Bronchial epithelial cell (primary cell): ENCODE results near the gene CAPS2. TPM values are rescaled to one million over a fixed set of nuclear protein-coding genes. Genes with fewer than 3 reads are reported as not detected.
A peak's percentile ranks its signal among the peaks of the same experiment; 100 is the strongest.

Source experiments
- DNase-seq: peaks from one replicate; pipeline ENCODE4 v3.0.0-alpha.2; 2010; ENCODE audit warnings: low read depth
- FAIRE-seq: peaks from 2 replicates; lab custom pipeline; 2011; peaks lifted over from hg19 to GRCh38; lab: Jason Lieb, UNC
- H3K27me3 ChIP-seq: 2 replicates; pipeline ENCODE4 v1.5.1; 2011; ENCODE audit warnings: low read length; ENCODE audit not compliant: control insufficient read depth, insufficient read depth
- H3K36me3 ChIP-seq: 2 replicates; pipeline ENCODE4 v1.5.1; 2011; ENCODE audit warnings: low read length; ENCODE audit not compliant: control insufficient read depth, insufficient read depth
- H3K4me3 ChIP-seq: 2 replicates; pipeline ENCODE4 v1.5.1; 2011; ENCODE audit warnings: mild to moderate bottlenecking, low read depth, low read length, control low read depth
- CTCF ChIP-seq: IDR thresholded peaks from 2 replicates; pipeline ENCODE4 v1.5.1; 2011; ENCODE audit warnings: mild to moderate bottlenecking, moderate library complexity, low read length, control low read depth, inconsistent platforms; ENCODE audit not compliant: insufficient read depth, severe bottlenecking
- total RNA-seq: library from RNA; depleted of rRNA; stranded (reverse); fragments of >200 nt; gene quantifications from 2 replicates; pipeline ENCODE4 v1.2.1, GENCODE V29; 2014

Gene CAPS2
- total RNA-seq, 1 donor from 2014 or later: 1.1 TPM

- TF ChIP-seq CTCF: no peak
- Histone ChIP-seq H3K27me3 (no peaks in the 10 kb centered on the region), H3K4me3 (no peak overlapping the region), H3K36me3 (no peaks in the 10 kb centered on the region)
- DNase-seq (no peak), FAIRE-seq (no peak)
Measured at GRCh38 chr12:75341873-75342272, 11.7 kb upstream of the CAPS2 start.

GRCh38 chr12:75337905-75338304 is 7.8 kb upstream of the CAPS2 start:
- no peak for FAIRE-seq
- H3K36me3 ChIP-seq: no peaks in the 10 kb centered on the region
- no peak for TF ChIP-seq CTCF
- no peaks in the 10 kb centered on the region for H3K27me3 ChIP-seq
- DNase-seq: no peak
- H3K4me3 ChIP-seq: no peak overlapping the region

- H3K27me3 ChIP-seq: no peaks in the 10 kb centered on the region
- H3K4me3 ChIP-seq: peak within 1 kb of the TSS; percentile 38
- H3K36me3 ChIP-seq: no peaks in the 10 kb centered on the region
- no peak for FAIRE-seq
- TF ChIP-seq CTCF: peak; percentile 95
- DNase-seq: peak; percentile 78
Measured at GRCh38 chr12:75334384-75335030, 4.4 kb upstream of the CAPS2 start, which contains the start of gene GLIPR1L1. TSS of gene GLIPR1L1 (plus strand) at chr12:75334670. CDS start at chr12:75334729, 59 bp downstream.

GRCh38 chr12:75327642-75328041 is 2.5 kb downstream of the CAPS2 start:
- FAIRE-seq (no peak), DNase-seq (no peak)
- Histone ChIP-seq H3K4me3 (no peak overlapping the region), H3K36me3 (no peaks in the 10 kb centered on the region), H3K27me3 (no peaks in the 10 kb centered on the region)
- no peak for TF ChIP-seq CTCF

DNA sequence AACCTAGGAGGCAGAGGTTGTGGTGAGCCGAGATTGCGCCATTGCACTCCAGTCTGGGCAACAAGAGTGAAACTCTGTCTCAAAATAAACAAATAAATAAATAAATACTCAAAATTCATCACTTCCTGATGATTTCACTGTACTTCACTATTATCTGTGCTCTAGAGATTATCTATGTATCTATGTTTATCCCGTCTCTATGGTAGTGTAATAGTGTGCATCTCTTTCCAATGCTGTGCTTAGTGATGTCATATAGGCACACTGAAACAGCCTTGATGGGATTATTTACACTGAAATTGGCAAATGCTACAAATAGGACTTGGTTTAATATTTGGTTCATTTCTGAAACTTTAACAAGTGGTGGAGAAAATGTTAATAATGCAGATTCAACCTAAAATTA is 6.5 kb downstream of the CAPS2 start:
- peak; percentile 13 for DNase-seq
- no peak for TF ChIP-seq CTCF
- H3K36me3 ChIP-seq: no peaks in the 10 kb centered on the region
- no peak for FAIRE-seq
- H3K27me3 ChIP-seq: no peaks in the 10 kb centered on the region
- no peak overlapping the region for H3K4me3 ChIP-seq

DNA sequence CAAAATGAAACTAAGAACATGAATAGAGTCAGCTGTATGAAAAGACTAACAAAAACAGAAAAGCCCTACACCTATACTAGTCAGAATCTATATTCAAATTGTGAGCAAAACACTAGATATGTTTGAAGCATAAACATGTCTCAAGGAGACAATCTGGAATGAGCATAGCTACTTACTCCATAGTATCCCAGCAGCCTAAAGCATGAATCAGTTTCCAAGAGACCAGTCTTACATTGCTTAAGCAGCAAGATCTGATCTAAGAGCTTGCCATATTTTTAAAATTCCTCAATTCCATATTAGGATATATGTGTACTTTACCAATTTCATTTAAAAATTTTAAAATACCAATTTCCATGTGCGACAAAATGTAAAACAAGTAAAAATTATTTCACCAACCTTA is 7.7 kb downstream of the CAPS2 start:
- Histone ChIP-seq H3K4me3 (no peak overlapping the region), H3K27me3 (no peaks in the 10 kb centered on the region), H3K36me3 (no peaks in the 10 kb centered on the region)
- DNase-seq: peak; percentile 26
- FAIRE-seq: no peak
- no peak for TF ChIP-seq CTCF
